ENCODE results near the gene LARGE1.

Gene LARGE1

GRCh38 chr22:33707581-33707980 lies 212.7 kb downstream of the LARGE1 start:
- no peak for DNase-seq

GRCh38 chr22:33706100-33706499 lies 214.2 kb downstream of the LARGE1 start:
- no peak for DNase-seq

- DNase-seq, result no peak
These were observed 221.1 kb downstream of the LARGE1 start for GRCh38 chr22:33699176-33699575.

GRCh38 chr22:33697640-33698039 lies 222.6 kb downstream of the LARGE1 start:
- no peak for DNase-seq

- no peak for DNase-seq
These were observed 229.1 kb downstream of the LARGE1 start for GRCh38 chr22:33691057-33691630.

GRCh38 chr22:33688903-33689302 lies 231.4 kb downstream of the LARGE1 start:
- DNase-seq, result no peak

GRCh38 chr22:33687464-33687863 lies 232.8 kb downstream of the LARGE1 start:
- DNase-seq, result no peak

- no peak for DNase-seq
These were observed 236.2 kb downstream of the LARGE1 start for GRCh38 chr22:33684087-33684486.

- no peak for DNase-seq
These were observed 237.3 kb downstream of the LARGE1 start for GRCh38 chr22:33682927-33683326.

GRCh38 chr22:33680632-33681031 lies 239.6 kb downstream of the LARGE1 start:
- no peak for DNase-seq

GRCh38 chr22:33678523-33678922 lies 241.8 kb downstream of the LARGE1 start:
- DNase-seq, result no peak

- no peak for DNase-seq
These were observed 242.7 kb downstream of the LARGE1 start for GRCh38 chr22:33677536-33677935.

GRCh38 chr22:33674357-33674756 lies 245.9 kb downstream of the LARGE1 start:
- no peak for DNase-seq

- DNase-seq, result no peak
These were observed 250.5 kb downstream of the LARGE1 start for GRCh38 chr22:33669746-33670145.

- no peak for DNase-seq
These were observed 253.2 kb downstream of the LARGE1 start for GRCh38 chr22:33666961-33667619.

GRCh38 chr22:33666279-33666960 lies 253.9 kb downstream of the LARGE1 start:
- no peak for DNase-seq

- DNase-seq, result no peak
These were observed 260.8 kb downstream of the LARGE1 start for GRCh38 chr22:33659448-33659847.

GRCh38 chr22:33658775-33659174 lies 261.5 kb downstream of the LARGE1 start:
- DNase-seq, result no peak

- DNase-seq, result no peak
These were observed 262.6 kb downstream of the LARGE1 start for GRCh38 chr22:33657670-33658069.

- no peak for DNase-seq
These were observed 263.3 kb downstream of the LARGE1 start for GRCh38 chr22:33656808-33657628.

- no peak for DNase-seq
These were observed 265.9 kb downstream of the LARGE1 start for GRCh38 chr22:33654173-33654895.

- no peak for DNase-seq
These were observed 266.7 kb downstream of the LARGE1 start for GRCh38 chr22:33653532-33654063.

- DNase-seq, result no peak
These were observed 267.7 kb downstream of the LARGE1 start for GRCh38 chr22:33652615-33653014.

Measured in NCI-H1105 (cell line).